ENCODE measurements around the gene BAK1. TPM values are rescaled to one million over a fixed set of nuclear protein-coding genes. Genes with fewer than 3 reads are reported as not detected.
"Not testable (repeated sequence)": the region's sequence is repeated elsewhere in the genome, so short reads cannot be mapped to it uniquely, and the experiment has no call there.

The BAK1 gene
- total RNA-seq, 1 donor from 2014 or later: 23.5 TPM

- peak; percentile 29 for DNase-seq
Measured at GRCh38 chr6:33607784-33608161, 27.7 kb upstream of the BAK1 start.

GRCh38 chr6:33607126-33607783 lies 27.2 kb upstream of the BAK1 start:
- DNase-seq: no peak

- no peak for DNase-seq
Measured at GRCh38 chr6:33606642-33607041, 26.6 kb upstream of the BAK1 start.

- no peak for DNase-seq
Measured at GRCh38 chr6:33604941-33605854, 25.1 kb upstream of the BAK1 start.

GRCh38 chr6:33602180-33602579 lies 22.1 kb upstream of the BAK1 start:
- DNase-seq: no peak

GRCh38 chr6:33600761-33601160 lies 20.7 kb upstream of the BAK1 start:
- no peak for DNase-seq

GRCh38 chr6:33599413-33599938 lies 19.4 kb upstream of the BAK1 start:
- DNase-seq: no peak

- no peak for DNase-seq
Measured at GRCh38 chr6:33597551-33598322, 17.7 kb upstream of the BAK1 start.

GRCh38 chr6:33596894-33597293 lies 16.8 kb upstream of the BAK1 start:
- DNase-seq: not testable (repeated sequence)

- DNase-seq: no peak
Measured at GRCh38 chr6:33595001-33595846, 15.1 kb upstream of the BAK1 start.

GRCh38 chr6:33593414-33593727 lies 13.3 kb upstream of the BAK1 start:
- no peak for DNase-seq

GRCh38 chr6:33592595-33593413 lies 12.7 kb upstream of the BAK1 start:
- DNase-seq: no peak

- DNase-seq: no peak
Measured at GRCh38 chr6:33592280-33592594, 12.2 kb upstream of the BAK1 start.

GRCh38 chr6:33591424-33592032 lies 11.5 kb upstream of the BAK1 start:
- DNase-seq: no peak

GRCh38 chr6:33590531-33591198 lies 10.6 kb upstream of the BAK1 start:
- no peak for DNase-seq

GRCh38 chr6:33589731-33590530 lies 9.9 kb upstream of the BAK1 start:
- DNase-seq: peak; percentile 89

GRCh38 chr6:33589392-33589730 lies 9.3 kb upstream of the BAK1 start:
- peak; percentile 63 for DNase-seq

GRCh38 chr6:33588894-33589293 lies 8.8 kb upstream of the BAK1 start:
- DNase-seq: no peak

GRCh38 chr6:33587529-33587928 lies 7.5 kb upstream of the BAK1 start:
- no peak for DNase-seq
